Right lobe of liver (tissue), 6 donors: Measurements from ENCODE around the gene EXD3. TPM values are rescaled to one million over a fixed set of nuclear protein-coding genes. Genes with fewer than 3 reads are reported as not detected.

ENCODE experiments used
- ATAC-seq, 4 donors: fragments of 200-7000 bp; cut with Tn5 transposase; one replicate each; pipeline ENCODE4 v1.9.1; 2020; ENCODE audit warnings: mild to moderate bottlenecking in 4 of 4, moderate library complexity in 4 of 4
- DNase-seq, 3 donors: peaks; one replicate each; pipeline ENCODE4 v3.0.0-alpha.2; 2020
- H3K27ac ChIP-seq, 3 donors: fragments of 200-600 bp; one replicate each; pipeline ENCODE4 v1.8.0; 2022
- H3K27me3 ChIP-seq, 2 donors: fragments of 200-600 bp; one replicate each; pipeline ENCODE4 v1.8.0; 2022
- H3K36me3 ChIP-seq, 4 donors: fragments of 200-600 bp; sonication (generic) in 1 of 4; one replicate each; pipeline versions ENCODE4 v1.5.1 to v1.8.0; 2017 to 2022; ENCODE audit warnings: control low read depth in 1 of 4
- H3K4me1 ChIP-seq, 4 donors: fragments of 200-600 bp; sonication (generic) in 1 of 4; one replicate each; pipeline versions ENCODE4 v1.5.1 to v1.8.0; 2017 to 2022; ENCODE audit warnings: control low read depth in 1 of 4
- H3K4me3 ChIP-seq, 3 donors: fragments of 200-600 bp; one replicate each; pipeline ENCODE4 v1.8.0; 2022
- H3K9me3 ChIP-seq, 4 donors: fragments of 200-600 bp; sonication (generic) in 1 of 4; one replicate each; pipeline versions ENCODE4 v1.5.1 to v1.8.0; 2017 to 2022; ENCODE audit warnings: control low read depth in 1 of 4
- CTCF ChIP-seq, 4 donors: fragments of 200-600 bp in 3 of 4; fragments of 450-650 bp in 1 of 4; IDR thresholded peaks; one replicate each; pipeline versions ENCODE4 v1.5.1 to v1.8.0; 2016 to 2022; ENCODE audit warnings: antibody characterized with exemption in 4 of 4, mild to moderate bottlenecking in 2 of 4
- POLR2A ChIP-seq: fragments of 450-650 bp; IDR thresholded peaks from one replicate; pipeline ENCODE4 v1.6.1; 2017; ENCODE audit warnings: antibody characterized with exemption, mild to moderate bottlenecking
- WGBS: methylation state at CpG from one replicate; pipeline ENCODE4 v1.1.6; 2018; ENCODE audit warnings: low coverage, low lambda C conversion rate; ENCODE audit not compliant: insufficient coverage; ENCODE audit errors: missing lambda C conversion rate; 5-methylcytosine and 5-hydroxymethylcytosine counted together
- intact Hi-C, 2 donors: fragments of 100-400 bp; cut with DNase I; formaldehyde crosslinking; loops; one replicate each; pipeline versions ENCODE4 v1.11.2 to v1.14.1; 2022
- total RNA-seq, 6 experiments: library from RNA; depleted of rRNA in 2 of 6; stranded (reverse); fragments of >200 nt in 2 of 6; fragmentation: NEBNext Ultra II Directional in 3 of 6; extraction: Animal tissue kit (Norgen Biotek cat#: 25700) in 3 of 6; gene quantifications; one replicate each; pipeline versions ENCODE4 v1.1.0 to v1.2.4, GENCODE V29; 2016 to 2023
- donor health status: DM: no; HTN: yes; CAD: no.
- donor health status: DM: no; HTN: no; CAD: no.
- donor health status: DM: no; HTN: no; CAD: no.
- donor health status: DM: no; HTN: yes; CAD: no.
- donor health status: DM: no; HTN: yes; CAD: no.

Gene EXD3
- total RNA-seq, 6 experiments from 2014 or later: 3.3 to 14.4 (median 10.6) TPM

DNA sequence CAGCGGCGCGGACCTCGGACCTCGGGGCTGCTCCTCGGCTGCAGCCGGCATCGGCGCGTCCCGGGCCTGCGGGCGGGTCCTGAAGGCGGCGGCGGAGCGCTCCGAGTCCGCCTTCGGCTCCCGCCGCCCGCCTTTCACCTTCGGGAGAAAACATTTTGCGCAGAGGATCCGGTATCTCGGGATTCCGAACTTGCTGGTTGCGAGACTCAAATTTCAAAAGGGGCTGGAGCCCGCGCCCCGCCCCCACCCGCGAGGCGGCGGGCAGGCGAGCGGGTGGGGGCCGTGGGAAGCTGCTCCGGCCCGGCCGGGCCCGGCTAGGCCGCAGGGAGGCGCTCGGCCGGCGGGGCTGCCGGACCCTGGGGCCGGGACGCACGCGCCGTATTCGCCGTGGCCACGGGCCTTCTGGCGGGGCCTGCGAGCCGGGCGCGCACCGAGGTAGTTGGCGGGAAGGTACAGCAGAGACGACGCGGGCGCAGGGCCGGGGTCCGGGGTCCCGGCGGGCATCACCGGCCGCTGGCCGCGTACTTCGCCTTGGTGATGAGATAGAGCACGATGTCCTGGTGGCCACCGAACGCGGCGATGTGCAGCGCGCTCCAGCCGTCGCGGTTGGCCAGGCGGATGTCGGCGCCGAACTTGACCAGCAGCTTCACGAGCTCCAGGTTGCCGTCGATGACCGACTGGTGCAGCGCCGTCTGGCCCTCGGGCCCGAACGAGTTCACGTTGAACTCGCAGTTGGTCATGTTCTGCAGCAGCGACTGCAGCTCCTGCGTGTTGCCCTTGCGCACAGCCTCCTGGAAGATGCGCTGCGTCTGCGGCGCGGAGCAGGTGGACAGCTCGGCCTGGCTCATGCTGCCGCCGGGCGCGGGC, 121.6 kb downstream of the EXD3 start:
- no CpG with 5 or more reads among the region's 115 CpGs for WGBS
- no peak for ATAC-seq
- Histone ChIP-seq H3K27ac (peak overlapping the region in 2 of 3 donors; percentile 47 to 48), H3K9me3 (no peaks in the 10 kb centered on the region), H3K27me3 (peaks cover 0 to 20% of the 10 kb centered on the region in 2 donors), H3K36me3 (no peaks in the 10 kb centered on the region), H3K4me1 (peaks cover 0 to 20% (median under 1%) of the 10 kb centered on the region in 4 donors), H3K4me3 (peak overlapping the region; percentile 31 to 44 (median 36))
- peak in 2 of 3 donors; percentile 61 to 62 for DNase-seq
- TF ChIP-seq POLR2A: no peak
- peak in 2 of 4 donors; percentile 4 to 22 for TF ChIP-seq CTCF (IDR thresholded peaks at IDR 0.05)
- intact Hi-C loops: loop anchor here in 1 of 2 donors (10.0 kb wide), 1 partner anchor 103 kb away; no protein-coding TSS in a partner anchor

GRCh38 chr9:137300567-137301080, 122.3 kb downstream of the EXD3 start:
- DNase-seq (peak in 1 of 3 donors; percentile 21), ATAC-seq (peak in 2 of 4 donors; percentile 3 to 63)
- TF ChIP-seq POLR2A (no peak), CTCF (IDR thresholded peaks at IDR 0.05) (no peak)
- WGBS: 2% methylated on average over 18 of the region's 25 CpGs
- intact Hi-C loops: loop anchor here in 1 of 2 donors (10.0 kb wide), 1 partner anchor 104 kb away; no protein-coding TSS in a partner anchor
- peaks cover 0 to 20% of the 10 kb centered on the region in 2 donors for H3K27me3 ChIP-seq
- H3K4me1 ChIP-seq: peaks cover 0 to 15% (median under 1%) of the 10 kb centered on the region in 4 donors
- H3K4me3 ChIP-seq: peak overlapping the region; percentile 31 to 44 (median 36)
- peak overlapping the region in 2 of 3 donors; percentile 47 for H3K27ac ChIP-seq
- H3K9me3 ChIP-seq: no peaks in the 10 kb centered on the region
- H3K36me3 ChIP-seq: no peaks in the 10 kb centered on the region

- Histone ChIP-seq H3K9me3 (no peaks in the 10 kb centered on the region), H3K36me3 (no peaks in the 10 kb centered on the region), H3K27ac (peak overlapping the region in 2 of 3 donors; percentile 19 to 34), H3K27me3 (peaks cover 0 to 20% of the 10 kb centered on the region in 2 donors), H3K4me3 (peak overlapping the region in 2 of 3 donors; percentile 12 to 31), H3K4me1 (peaks cover 0 to 18% (median under 1%) of the 10 kb centered on the region in 4 donors)
- no peak for DNase-seq
- WGBS: 33% methylated on average over 10 of the region's 16 CpGs
- no peak for ATAC-seq
- no peak for TF ChIP-seq CTCF (IDR thresholded peaks at IDR 0.05)
- TF ChIP-seq POLR2A: no peak
- intact Hi-C loops: loop anchor here (5.0 to 10.0 kb wide), 2 partner anchors 105 to 107 kb away; no protein-coding TSS in a partner anchor
Observed at GRCh38 chr9:137299938-137300337, 123.0 kb downstream of the EXD3 start.

DNA sequence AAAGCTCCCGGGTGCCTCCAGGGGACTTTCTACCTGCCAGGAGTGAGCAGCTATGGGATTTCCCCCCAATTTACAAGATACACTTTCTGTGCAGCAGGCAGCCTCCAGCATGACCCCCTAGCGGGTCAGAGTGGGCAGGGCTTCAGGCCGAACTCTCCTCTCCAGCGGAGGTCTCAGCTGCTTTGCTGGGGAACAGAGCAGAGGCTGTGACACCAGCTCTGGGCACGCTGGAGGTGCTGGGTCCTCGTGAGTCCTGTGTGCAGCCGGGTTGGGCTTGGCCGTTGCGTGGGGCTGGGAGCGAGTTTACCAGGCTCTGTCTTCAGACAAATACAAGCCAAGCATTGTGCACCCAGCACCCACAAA, 123.8 kb downstream of the EXD3 start:
- Histone ChIP-seq H3K27me3 (peaks cover 0 to 20% of the 10 kb centered on the region in 2 donors), H3K27ac (peak overlapping the region in 2 of 3 donors; percentile 33 to 34), H3K36me3 (no peaks in the 10 kb centered on the region), H3K4me3 (peak overlapping the region in 2 of 3 donors; percentile 3 to 4), H3K9me3 (no peaks in the 10 kb centered on the region), H3K4me1 (peaks cover 0 to 23% (median under 1%) of the 10 kb centered on the region in 4 donors)
- intact Hi-C loops: loop anchor here in 1 of 2 donors (5.0 kb wide), 1 partner anchor 108 kb away; no protein-coding TSS in a partner anchor
- ATAC-seq (no peak), DNase-seq (peak in 1 of 3 donors; percentile 26)
- no peak for TF ChIP-seq POLR2A
- WGBS: 26% methylated on average over 5 of the region's 10 CpGs
